ENCODE measurements around the gene ACAD11. TPM values are rescaled to one million over a fixed set of nuclear protein-coding genes. Genes with fewer than 3 reads are reported as not detected.
"Not testable (repeated sequence)": the region's sequence is repeated elsewhere in the genome, so short reads cannot be mapped to it uniquely, and the experiment has no call there.

ACAD11 gene
- total RNA-seq, 1 donor from 2014 or later = 45.2 TPM

GRCh38 chr3:132606085-132606484, 53.5 kb downstream of the ACAD11 start:
- no peaks in the 10 kb centered on the region for H3K79me2 ChIP-seq (ENCODE audit: low read depth)
- H3K36me3 ChIP-seq = no peaks in the 10 kb centered on the region
- no peaks in the 10 kb centered on the region for H3K4me1 ChIP-seq
- no peaks in the 10 kb centered on the region for H3K27me3 ChIP-seq
- H3K9me3 ChIP-seq (ENCODE audit: low read depth) = no peaks in the 10 kb centered on the region
- H4K20me1 ChIP-seq (ENCODE audit: low read depth) = no peaks in the 10 kb centered on the region
- H3K27ac ChIP-seq = no peak overlapping the region
- H3K27me3 Mint-ChIP-seq (ENCODE audit: insufficient read depth, low read depth) = no peaks in the 10 kb centered on the region
- H3K4me1 Mint-ChIP-seq = no peaks in the 10 kb centered on the region
- H3K9ac ChIP-seq = no peak overlapping the region
- H3K4me3 Mint-ChIP-seq = no peak overlapping the region
- no peak overlapping the region for H3K4me3 ChIP-seq
- TF ChIP-seq EZH2phosphoT487 (IDR thresholded peaks at IDR 0.05) (no peak), EZH2 (IDR thresholded peaks at IDR 0.05) (no peak), CTCF (IDR thresholded peaks at IDR 0.05) (no peak)
- H3K27ac Mint-ChIP-seq = no peak overlapping the region
- no peak overlapping the region for H2AFZ ChIP-seq (replicated peaks)
- H3K36me3 Mint-ChIP-seq = peaks cover 18% of the 10 kb centered on the region
- no peaks in the 10 kb centered on the region for H3F3A ChIP-seq (ENCODE audit: low read depth)
- peaks cover 11% of the 10 kb centered on the region for H3K9me3 Mint-ChIP-seq
- DNase-seq (ENCODE audit: low spot score) = no peak
- no peak overlapping the region for H3K4me2 ChIP-seq

- Histone ChIP-seq H3K4me2 (no peak overlapping the region), H3K9me3 (ENCODE audit: low read depth) (no peaks in the 10 kb centered on the region), H3K27me3 (no peaks in the 10 kb centered on the region), H3K9ac (no peak overlapping the region), H3K79me2 (ENCODE audit: low read depth) (no peaks in the 10 kb centered on the region), H3K4me1 (no peaks in the 10 kb centered on the region), H3K36me3 (no peaks in the 10 kb centered on the region), H2AFZ (replicated peaks) (no peak overlapping the region), H4K20me1 (ENCODE audit: low read depth) (no peaks in the 10 kb centered on the region), H3K4me3 (no peak overlapping the region), H3F3A (ENCODE audit: low read depth) (no peaks in the 10 kb centered on the region), H3K27ac (no peak overlapping the region)
- peak overlapping the region; percentile 26 for H3K27ac Mint-ChIP-seq
- H3K36me3 Mint-ChIP-seq = peaks cover 17% of the 10 kb centered on the region
- H3K9me3 Mint-ChIP-seq = peaks cover 10% of the 10 kb centered on the region
- no peaks in the 10 kb centered on the region for H3K4me1 Mint-ChIP-seq
- DNase-seq (ENCODE audit: low spot score) = no peak
- TF ChIP-seq EZH2phosphoT487 (IDR thresholded peaks at IDR 0.05) (no peak), EZH2 (IDR thresholded peaks at IDR 0.05) (no peak), CTCF (IDR thresholded peaks at IDR 0.05) (no peak)
- no peak overlapping the region for H3K4me3 Mint-ChIP-seq
- no peaks in the 10 kb centered on the region for H3K27me3 Mint-ChIP-seq (ENCODE audit: insufficient read depth, low read depth)
Observed at GRCh38 chr3:132605374-132605792, 54.2 kb downstream of the ACAD11 start.

GRCh38 chr3:132600614-132601013, 59.0 kb downstream of the ACAD11 start:
- H3K9me3 ChIP-seq (ENCODE audit: low read depth); H3K27ac ChIP-seq; H2AFZ ChIP-seq (replicated peaks); H3K27me3 Mint-ChIP-seq (ENCODE audit: insufficient read depth, low read depth); H3K36me3 ChIP-seq; H4K20me1 ChIP-seq (ENCODE audit: low read depth); H3K4me1 Mint-ChIP-seq; H3K9ac ChIP-seq; DNase-seq (ENCODE audit: low spot score); H3K36me3 Mint-ChIP-seq; H3K9me3 Mint-ChIP-seq; H3K79me2 ChIP-seq (ENCODE audit: low read depth); H3K4me3 Mint-ChIP-seq; H3K27ac Mint-ChIP-seq; H3K4me2 ChIP-seq; H3F3A ChIP-seq (ENCODE audit: low read depth); H3K4me3 ChIP-seq; H3K27me3 ChIP-seq; H3K4me1 ChIP-seq: not testable (repeated sequence)

- no peak overlapping the region for H3K4me2 ChIP-seq
Observed at GRCh38 chr3:132598181-132598580, 61.4 kb downstream of the ACAD11 start.

More at GRCh38 chr3:132598181-132598580, 61.4 kb downstream of the ACAD11 start:
- H3K27ac Mint-ChIP-seq = no peak overlapping the region
- Histone ChIP-seq H4K20me1 (ENCODE audit: low read depth) (no peaks in the 10 kb centered on the region), H3K36me3 (no peaks in the 10 kb centered on the region), H3K79me2 (ENCODE audit: low read depth) (no peaks in the 10 kb centered on the region), H3K9ac (no peak overlapping the region), H3K27ac (no peak overlapping the region), H3K4me1 (peaks cover 9% of the 10 kb centered on the region), H3K27me3 (no peaks in the 10 kb centered on the region), H3F3A (ENCODE audit: low read depth) (peaks cover 16% of the 10 kb centered on the region), H3K9me3 (ENCODE audit: low read depth) (no peaks in the 10 kb centered on the region), H3K4me3 (no peak overlapping the region), H2AFZ (replicated peaks) (no peak overlapping the region)
- no peaks in the 10 kb centered on the region for H3K9me3 Mint-ChIP-seq
- no peak for DNase-seq (ENCODE audit: low spot score)
- H3K27me3 Mint-ChIP-seq (ENCODE audit: insufficient read depth, low read depth) = no peaks in the 10 kb centered on the region
- no peak overlapping the region for H3K4me3 Mint-ChIP-seq
- TF ChIP-seq EZH2 (IDR thresholded peaks at IDR 0.05) = no peak
- no peak for TF ChIP-seq EZH2phosphoT487 (IDR thresholded peaks at IDR 0.05)
- TF ChIP-seq CTCF (IDR thresholded peaks at IDR 0.05) = no peak
- H3K4me1 Mint-ChIP-seq = no peaks in the 10 kb centered on the region
- peaks cover 4% of the 10 kb centered on the region for H3K36me3 Mint-ChIP-seq
